ENCODE measurements around the gene CYTH4.
"Not testable (repeated sequence)": the region's sequence is repeated elsewhere in the genome, so short reads cannot be mapped to it uniquely, and the experiment has no call there.

CYTH4 gene

DNA sequence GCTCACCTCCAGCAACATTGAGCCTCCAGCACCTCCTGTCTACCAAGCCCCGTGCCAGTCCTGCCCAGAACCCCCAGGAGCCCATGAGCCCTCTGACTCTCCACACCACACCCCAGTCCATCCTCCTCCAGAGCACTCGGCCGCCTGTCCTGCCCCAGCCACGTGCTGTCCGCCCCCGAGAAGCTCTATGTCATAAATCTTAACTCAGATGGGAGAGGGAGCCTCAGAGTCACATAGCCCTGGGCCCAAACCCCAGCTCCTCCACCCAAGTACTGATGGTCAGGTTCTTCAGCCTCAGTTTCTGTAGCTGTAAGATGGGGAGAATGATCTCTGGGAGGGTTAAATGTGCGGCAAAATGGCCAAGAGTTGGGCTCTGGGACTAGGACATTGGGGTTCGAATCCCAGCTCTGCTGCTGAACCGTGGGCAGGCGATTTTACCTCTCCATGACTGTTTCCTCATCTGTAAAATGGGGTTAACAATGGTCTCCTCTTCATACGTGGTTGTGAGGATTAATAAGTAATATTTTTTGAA is 27.8 kb downstream of the CYTH4 start:
- no peak for DNase-seq (ENCODE audit: low read depth, low spot score)

DNA sequence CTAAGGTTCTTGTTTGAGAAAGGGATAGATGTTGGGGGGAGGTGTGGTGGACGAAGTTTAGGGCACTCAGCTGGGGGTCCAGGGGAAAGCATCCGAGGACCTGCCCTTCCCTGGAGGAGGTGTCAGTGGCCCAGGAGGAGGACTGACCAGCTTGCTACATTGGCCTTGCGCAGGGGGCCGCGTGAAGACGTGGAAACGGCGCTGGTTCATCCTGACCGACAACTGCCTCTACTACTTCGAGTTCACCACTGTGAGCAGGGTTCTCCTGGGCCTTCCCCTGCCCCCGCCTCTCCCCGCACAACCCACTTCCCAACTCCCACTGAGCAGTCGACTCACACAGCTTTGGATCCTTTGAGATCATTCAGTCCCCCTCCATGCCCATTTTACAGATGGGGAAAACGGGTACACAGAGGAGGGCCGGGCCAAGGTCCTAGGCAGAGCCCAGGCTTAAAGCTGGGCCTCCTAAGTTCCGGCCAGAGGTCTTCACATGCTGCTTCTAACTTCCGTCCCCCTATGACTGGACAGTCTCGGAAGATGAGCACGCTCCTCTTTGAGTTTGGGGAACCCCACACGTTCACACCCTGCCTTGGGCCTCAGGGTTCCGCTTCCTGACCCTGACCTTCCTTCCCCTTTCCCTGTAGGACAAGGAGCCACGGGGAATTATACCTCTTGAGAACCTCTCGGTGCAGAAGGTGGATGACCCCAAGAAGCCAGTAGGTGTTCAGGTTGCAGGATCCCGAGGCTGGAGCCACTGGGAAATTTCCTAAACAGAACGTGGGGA is 28.7 kb downstream of the CYTH4 start:
- no peak for DNase-seq (ENCODE audit: low read depth, low spot score)

DNA sequence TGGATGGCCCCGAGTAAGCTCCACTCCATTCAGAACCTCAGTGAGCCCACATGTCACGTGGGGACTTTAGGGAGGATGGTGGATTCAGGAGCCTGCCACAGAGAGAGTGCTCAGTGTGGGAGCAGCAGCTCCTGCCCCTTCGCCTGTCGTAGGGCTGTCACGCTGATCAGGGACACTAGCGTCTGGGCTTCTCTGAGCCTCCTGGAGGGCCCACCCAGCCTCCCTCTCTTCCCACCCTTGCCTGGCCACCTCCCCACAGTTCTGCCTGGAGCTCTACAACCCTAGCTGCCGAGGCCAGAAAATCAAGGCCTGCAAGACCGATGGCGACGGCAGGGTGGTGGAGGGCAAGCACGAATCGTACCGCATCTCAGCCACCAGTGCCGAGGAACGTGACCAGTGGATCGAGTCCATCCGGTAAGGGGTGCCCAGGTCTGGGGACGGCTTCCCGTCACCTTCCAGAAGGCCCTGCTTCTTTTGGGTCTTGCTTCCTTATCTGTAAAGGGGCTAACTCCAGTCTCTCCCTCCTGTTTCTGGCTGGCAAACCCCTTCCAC is 29.5 kb downstream of the CYTH4 start:
- DNase-seq (ENCODE audit: low read depth, low spot score): no peak

DNA sequence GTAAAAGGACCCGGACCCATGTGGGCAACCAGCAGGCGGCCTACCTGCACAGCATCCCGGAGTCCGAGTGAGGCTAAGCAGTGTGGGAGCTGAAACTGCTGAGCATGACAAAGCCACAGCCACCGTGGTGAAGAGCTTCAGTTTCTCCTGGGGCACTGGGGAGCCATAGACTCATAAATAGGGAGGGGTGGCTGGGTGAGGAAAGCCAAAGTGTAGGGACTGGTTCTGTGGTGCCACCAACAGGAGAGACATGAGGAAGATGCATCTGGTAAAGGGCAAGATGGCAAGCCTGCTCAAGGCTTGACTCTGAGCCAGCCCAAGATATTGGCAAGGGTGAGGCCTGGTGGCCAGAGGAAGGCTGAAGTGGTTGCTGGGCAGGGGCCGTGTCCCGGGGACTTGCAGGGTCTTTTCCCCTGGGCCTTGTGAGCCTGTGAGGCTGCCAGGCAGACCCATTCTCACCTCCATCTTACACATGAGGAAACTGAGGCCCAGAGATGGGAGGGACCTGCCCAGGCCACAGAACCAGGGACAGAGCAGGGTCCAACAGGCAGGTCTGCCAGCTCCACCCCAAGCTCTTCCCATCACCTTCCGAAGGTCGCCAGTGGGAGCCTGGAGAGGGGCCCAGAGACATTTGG is 30.4 kb downstream of the CYTH4 start:
- no peak for DNase-seq (ENCODE audit: low read depth, low spot score)

DNA sequence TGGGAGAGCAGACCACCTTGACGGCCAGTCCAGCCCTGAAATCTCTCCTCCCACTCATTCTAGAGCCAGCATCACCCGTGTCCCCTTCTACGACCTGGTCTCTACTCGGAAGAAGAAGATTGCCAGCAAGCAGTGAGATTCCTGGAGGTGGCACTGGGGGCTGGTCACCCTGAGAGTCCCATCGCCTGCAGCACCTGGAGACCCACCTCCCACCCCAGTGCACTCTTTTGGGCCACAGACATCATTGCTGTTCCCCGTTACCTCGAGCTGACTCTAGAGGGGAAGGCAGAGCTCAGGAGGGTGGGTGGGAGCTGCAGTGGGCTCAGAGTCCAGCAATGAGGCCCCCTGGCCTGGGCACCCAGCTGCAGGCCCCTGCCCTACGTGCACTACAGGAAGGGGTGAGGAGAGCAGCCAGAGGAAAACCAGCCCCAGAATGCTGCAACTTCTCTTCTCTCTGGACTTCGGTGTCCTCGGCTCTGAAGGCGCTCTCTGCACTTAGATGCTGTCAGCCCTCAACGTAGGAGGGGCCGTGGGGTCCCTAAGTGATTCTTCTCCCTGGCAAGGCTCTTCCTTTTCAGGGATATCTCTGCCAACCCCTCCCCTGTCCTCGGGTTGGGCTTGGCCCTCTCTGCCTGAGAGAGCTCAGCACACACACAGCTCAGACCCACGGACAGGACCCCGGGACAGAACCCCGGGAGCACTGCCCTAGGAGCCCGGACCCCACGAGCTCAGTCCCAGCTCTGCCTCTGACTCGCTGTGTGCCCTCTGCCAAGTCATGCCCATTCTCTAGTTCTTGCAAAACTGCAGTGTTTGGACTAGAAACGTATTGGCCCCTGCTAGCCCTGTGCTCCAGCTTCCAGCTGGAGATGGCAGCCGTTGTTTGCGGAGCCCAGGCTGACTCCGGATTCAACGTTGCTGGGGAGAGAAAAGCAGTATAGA is 31.3 kb downstream of the CYTH4 start:
- no peak for DNase-seq (ENCODE audit: low read depth, low spot score)

DNA sequence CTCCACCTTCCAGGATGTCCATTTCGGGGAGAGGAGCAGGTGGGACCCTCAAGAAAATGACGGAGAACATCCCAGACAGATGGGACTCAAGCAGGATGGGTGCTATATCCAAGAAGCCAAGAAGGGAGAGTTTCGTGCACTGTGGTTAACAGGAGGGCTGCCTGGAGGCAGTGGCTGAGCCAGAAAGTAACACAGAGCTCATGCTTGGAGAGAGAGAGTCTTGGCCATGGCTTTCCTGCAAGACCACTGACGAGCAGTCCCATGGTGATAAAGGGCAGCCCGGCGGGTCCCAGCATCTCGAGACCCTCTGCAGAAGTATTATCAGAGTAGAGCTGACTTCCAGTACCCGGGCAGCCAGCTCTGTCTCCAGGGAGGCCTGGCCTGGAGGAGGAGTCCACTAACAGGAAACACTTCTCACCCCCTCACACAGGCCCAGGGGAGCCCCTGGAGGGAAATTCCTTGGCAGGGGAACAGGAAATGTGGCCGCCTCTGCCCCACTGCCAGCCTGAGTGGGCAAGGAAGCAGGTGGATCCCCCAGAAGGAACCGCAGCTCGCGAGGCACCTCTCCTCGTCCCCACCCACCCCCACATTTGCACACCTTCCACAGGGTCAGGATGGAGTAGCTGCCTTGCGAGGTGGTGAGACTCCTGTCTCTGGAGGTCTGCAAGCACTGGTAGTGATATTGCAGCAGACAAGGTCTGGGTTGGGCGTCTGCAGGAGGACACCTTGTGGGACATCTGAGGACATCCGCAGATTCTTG is 32.2 kb downstream of the CYTH4 start:
- no peak for DNase-seq (ENCODE audit: low read depth, low spot score)

DNA sequence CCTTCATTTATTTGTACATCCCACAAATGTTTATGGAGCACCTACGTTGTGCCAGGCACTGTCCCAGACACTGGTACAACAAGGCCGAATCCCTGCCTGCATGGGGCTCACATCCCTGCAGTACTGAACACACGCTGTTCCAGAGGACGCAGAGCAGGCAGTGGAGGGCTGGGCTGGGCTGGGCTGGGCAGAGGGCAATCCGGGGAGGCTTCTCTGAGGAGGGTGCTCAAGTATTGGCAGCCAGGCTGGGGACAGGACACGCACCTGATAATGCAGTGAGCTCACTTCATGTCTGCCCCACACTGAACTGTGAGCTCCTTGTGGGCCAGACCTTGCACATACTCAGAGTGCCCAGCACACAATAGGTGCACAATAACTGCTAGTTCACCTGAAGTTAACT is 34.1 kb downstream of the CYTH4 start:
- no peak for DNase-seq (ENCODE audit: low read depth, low spot score)

DNA sequence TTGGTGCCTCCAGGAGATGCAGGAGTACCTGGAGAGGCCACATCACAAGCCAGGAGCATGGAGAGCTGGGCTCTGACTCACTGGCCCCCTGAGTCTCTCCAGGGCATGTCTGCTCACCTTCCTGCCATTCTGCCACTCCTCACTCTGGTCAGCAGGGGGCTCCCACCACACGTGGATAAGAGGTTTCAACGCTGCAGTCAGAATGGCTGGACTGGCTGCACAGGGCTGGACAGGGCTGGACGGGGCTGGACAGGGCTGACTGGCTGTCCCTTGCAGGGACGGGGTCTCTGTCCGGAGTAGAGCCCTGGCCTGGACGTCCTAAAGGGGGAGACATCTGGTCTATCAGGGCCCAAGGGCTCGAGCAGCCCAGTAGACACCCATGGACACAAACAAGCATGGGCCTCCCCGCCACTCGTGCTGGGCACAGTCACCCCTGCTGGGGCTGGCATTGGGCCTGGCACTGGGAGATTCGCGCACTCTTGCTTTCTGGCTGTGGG is 34.6 kb downstream of the CYTH4 start:
- DNase-seq (ENCODE audit: low read depth, low spot score): peak; percentile 43

DNA sequence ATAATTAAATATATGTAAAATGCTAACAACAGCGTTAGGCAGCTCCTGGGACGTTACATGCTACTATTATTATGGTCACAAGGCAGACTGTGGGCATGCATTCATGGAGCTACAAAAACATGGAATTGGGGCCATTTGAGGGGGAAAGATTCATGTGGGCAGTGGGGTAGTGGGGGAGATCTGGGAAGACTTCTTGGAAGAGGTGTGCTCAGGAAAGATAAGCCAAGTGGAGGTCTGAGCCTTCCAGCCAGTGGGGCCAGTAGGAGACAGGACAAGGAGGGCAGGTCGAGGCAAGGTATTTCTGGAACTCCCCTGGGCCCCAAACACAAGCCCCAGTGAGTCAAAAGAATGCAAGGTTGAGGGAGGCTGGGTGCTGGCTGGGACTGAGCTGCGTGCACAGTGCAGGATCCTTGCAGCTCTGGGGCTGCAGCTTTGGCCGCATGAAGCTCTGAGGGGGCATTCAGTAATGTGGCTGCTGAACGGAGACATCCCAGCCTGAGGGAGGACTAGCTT is 35.4 kb downstream of the CYTH4 start:
- DNase-seq (ENCODE audit: low read depth, low spot score): no peak

DNA sequence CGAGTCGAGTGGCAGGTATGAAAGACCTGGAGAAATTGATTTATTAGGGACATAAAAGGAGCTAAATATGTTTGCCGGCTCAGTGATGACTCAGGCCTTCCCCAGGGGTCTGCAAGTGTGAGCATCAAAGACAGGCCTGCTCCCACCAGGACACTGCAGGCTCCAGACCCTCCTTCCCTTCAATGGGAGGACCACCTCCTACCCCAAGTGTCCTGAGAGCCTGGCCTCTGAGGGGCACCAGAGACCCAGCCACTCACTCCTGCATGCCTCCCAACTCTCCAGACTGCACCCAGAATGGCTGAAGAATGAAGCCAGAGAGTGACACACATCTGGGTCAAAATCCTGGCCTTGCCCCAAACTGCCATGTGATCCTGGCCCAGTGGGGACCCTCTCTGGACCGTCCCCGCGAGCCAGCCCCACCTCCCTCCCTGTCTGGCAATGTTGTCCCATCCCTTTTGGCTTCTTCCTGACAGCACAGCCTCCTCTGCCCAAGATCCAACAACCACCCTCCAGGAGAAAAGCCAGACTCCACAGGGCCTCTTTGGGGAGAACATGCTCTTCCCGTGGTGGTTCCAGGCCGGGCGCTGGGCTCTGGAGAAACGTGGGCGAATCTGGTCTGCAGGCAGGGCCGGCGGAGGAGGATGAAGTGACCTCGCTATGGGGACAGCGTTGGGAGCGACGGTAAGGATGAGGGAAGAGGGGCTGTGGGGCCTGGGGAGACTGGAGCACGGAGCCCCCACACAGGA is 36.2 kb downstream of the CYTH4 start:
- no peak for DNase-seq (ENCODE audit: low read depth, low spot score)

DNA sequence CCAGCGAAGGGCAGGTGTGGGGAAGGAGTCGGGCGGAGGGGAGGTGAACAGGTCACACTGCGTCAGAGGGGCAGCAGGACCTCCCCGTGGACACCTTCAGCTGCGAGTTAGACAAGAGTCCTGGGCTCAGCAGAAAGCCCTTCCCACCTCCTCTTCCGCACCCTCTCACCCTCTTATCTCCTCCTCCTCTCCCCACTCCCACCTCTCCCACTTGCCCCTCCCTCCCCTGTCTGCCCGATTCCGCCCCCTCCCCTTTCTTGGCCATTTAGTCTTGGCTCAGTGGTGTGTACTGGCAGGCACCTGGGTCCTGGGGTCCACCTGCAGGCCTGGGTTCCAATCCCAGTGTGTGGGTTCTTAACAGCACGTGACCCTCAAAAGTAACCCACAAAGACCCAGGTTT is 37.2 kb downstream of the CYTH4 start:
- DNase-seq (ENCODE audit: low read depth, low spot score): no peak

DNA sequence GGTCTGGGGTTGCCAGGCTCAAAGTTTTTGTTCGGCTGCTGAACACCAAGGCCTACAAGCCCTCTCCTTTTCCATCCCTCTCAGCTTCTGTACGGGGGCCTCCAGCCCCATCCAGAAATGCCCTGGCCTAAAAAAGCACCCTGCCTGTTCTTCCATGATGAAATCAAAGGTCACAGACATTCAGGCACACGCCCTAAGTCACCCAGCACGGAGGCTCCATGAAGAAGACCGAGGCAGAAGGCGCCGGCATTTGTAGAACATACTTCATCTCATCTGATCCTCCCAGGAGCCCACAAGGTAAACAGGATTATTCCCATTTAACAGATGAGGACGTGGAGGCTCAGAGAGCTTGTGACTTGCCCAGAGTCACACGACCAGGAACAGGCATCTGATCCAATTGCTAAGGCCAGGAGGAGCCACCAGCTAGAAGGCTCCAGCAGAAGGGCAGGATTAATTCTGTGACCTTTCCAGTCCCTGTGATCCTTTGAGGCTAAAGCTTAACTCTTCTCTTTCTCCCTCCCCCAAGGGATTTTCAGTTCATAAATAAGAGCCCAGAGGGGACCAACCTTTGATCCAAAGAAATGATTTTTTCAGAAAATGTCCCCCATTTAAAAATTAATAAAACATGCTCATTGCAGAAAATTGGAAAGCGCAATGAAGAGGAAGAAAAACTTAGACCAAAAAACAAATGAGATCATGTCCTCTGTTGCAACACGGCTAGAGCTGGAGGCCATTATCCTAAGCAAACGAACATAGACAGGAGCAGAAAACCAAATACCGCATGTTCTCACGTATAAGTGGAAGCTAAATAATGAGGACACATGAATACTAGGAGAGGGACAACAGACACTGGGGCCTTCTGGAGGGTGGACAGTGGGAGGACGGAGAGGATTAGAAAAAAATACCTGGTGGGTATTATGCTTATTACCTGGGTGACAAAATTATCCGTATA is 38.7 kb downstream of the CYTH4 start:
- DNase-seq (ENCODE audit: low read depth, low spot score): no peak

DNA sequence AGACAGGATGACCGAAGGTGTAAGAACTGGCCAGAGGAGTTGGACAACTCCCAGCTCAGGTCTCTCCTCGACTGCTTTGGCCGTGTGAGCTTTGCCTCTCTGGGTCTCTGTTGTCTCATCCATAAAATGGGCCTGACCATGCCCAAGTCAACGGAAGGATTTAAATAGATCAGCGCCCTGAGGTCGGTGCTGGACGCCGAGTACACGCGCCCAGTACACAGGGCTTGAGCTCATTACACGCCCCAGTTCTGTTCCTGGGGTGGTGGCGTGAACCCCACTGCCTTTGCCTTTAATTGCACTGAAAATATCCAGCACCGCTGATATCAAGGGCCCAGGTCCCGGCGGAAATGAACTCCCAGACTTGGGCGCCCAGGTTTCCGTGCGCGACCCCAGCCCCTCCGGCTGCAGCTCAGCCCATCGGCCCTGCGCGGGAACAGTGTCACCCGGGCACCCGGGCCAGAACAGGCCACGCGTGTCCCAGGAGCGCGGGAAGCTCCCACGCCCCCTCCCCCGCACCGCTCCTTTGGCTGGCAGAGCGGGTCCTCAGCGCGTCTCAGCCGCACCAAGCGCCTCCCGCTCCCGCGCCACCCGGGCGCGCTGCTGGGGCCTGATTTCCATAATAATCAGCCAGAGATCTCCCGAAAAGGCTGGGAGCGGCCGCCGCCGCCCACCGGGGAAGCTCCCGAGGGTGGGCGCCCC is 42.2 kb downstream of the CYTH4 start:
- DNase-seq (ENCODE audit: low read depth, low spot score): no peak

DNA sequence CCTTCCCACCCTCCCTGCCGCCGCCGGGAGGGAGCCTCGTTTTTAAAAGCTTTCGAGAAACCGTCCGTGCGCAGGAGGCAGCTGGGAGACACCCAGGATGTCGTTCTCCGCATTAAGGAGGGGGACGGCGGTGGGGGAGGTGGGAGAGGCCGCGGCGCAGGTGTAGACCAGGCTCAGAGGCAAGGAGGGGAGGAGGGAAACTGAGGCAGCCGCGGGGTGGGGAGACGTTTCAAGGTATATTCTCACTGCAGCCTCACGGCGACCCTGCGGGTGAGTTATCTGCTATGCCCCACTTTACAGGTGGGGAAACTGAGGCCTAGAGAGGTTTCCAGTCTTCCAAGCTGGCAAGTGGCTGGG is 42.7 kb downstream of the CYTH4 start:
- no peak for DNase-seq (ENCODE audit: low read depth, low spot score)

DNA sequence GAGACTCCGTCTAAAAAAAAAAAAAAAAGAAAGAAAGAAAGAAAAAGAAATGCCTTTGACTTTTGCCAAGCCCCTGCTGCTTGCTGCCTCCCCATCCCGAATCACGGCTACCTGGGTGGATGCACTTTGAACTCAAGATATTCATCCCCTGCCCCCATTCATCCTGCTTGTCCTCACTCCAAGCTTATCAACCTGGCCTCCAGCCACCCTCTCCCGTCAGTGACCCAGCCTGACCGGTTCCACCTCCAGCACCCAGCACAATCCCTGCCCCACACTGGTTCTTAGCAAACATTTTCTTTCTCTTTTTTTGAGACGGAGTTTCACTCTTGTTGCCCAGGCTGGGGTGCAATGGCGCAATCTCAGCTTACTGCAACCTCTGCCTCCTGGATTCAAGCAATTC is 44.4 kb downstream of the CYTH4 start:
- no peak for DNase-seq (ENCODE audit: low read depth, low spot score)

DNA sequence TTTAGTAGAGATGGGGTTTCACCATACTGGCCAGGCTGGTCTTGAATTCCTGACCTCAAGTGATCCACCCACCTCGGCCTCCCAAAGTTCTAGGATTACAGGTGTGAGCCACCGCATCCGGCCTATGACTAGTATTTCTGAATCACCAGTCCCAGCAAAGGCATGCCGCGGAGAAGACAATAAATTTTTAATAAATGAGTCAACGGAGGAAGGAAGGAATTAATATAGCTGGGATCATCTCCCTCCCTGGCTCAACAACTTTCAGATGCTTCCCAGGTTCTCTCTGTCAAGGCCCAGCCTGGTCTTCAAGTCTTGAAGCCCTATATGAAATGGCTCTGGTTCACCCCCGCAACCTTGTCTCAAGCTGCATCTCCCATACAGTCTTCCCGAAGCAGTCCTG is 45.7 kb downstream of the CYTH4 start:
- DNase-seq (ENCODE audit: low read depth, low spot score): no peak

DNA sequence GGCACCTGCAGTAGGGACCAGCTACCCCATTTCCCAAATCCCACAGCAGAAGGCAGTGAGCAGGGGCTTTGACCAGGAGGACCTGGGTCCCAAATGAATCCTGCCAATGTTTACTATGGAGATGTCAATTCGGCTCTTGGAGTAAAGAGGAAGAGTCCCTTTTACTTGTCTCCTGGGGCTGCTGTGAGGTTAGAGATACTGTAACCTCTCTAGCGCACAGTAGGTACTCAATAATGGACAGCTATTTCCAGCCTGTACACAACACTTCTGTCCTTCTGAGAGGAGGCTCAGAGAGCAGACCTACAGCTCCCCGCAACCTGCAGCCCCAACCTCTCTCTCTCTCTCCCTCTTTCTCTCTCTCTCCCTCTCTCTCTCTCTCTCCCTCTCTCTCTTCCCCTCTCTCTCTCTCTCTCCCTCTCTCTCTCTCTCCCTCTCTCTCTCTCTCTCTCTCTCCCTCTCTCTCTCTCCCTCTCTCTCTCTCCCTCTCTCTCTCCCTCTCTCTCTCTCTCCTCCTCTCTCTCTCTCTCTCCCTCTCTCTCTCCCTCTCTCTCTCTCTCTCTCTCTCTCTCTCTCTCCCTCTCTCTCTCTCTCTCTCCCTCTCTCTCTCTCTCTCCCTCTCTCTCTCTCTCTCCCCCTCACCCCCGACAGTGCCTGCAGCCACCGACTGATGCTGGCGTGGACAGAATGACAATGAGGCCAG is 46.4 kb downstream of the CYTH4 start:
- not testable (repeated sequence) for DNase-seq (ENCODE audit: low read depth, low spot score)

Measured in activated CD4-positive, CD25-positive, alpha-beta regulatory T cell treated with anti-CD3 and anti-CD28 coated beads, Interleukin-2, amount 50 U/mL, for 16 hours (primary cell).